NCI-H460 (cell line): ENCODE data around the gene NACC1. TPM values are rescaled to one million over a fixed set of nuclear protein-coding genes. Genes with fewer than 3 reads are reported as not detected.

ENCODE experiments used
- DNase-seq: peaks from one replicate; pipeline ENCODE4 v3.0.0-alpha.2; 2016; ENCODE audit warnings: low read depth; ENCODE audit errors: extremely low read depth
- polyA plus RNA-seq: library from polyadenylated mRNA; depleted of rRNA; stranded (reverse); fragments of >200 nt; gene quantifications from 2 replicates; pipeline ENCODE4 v1.2.3, GENCODE V29; 2014; cell fraction: nucleus; rRNA removed
- total RNA-seq: library from RNA; depleted of rRNA; stranded (reverse); fragments of >200 nt; shearing (Covaris generic); gene quantifications from 2 replicates; pipeline ENCODE4 v1.2.3, GENCODE V29; 2014; rRNA removed

Gene NACC1
- 32.0 and 35.3 TPM in 2 replicates for total RNA-seq
- 24.8 and 58.7 TPM in 2 replicates for polyA plus RNA-seq

- peak; percentile 79 for DNase-seq
Measured at GRCh38 chr19:13117772-13118423, at the start of gene NACC1. NACC1 (plus strand) TSS chr19:13118264; CDS start chr19:13135208, 16,944 bp downstream.

DNA sequence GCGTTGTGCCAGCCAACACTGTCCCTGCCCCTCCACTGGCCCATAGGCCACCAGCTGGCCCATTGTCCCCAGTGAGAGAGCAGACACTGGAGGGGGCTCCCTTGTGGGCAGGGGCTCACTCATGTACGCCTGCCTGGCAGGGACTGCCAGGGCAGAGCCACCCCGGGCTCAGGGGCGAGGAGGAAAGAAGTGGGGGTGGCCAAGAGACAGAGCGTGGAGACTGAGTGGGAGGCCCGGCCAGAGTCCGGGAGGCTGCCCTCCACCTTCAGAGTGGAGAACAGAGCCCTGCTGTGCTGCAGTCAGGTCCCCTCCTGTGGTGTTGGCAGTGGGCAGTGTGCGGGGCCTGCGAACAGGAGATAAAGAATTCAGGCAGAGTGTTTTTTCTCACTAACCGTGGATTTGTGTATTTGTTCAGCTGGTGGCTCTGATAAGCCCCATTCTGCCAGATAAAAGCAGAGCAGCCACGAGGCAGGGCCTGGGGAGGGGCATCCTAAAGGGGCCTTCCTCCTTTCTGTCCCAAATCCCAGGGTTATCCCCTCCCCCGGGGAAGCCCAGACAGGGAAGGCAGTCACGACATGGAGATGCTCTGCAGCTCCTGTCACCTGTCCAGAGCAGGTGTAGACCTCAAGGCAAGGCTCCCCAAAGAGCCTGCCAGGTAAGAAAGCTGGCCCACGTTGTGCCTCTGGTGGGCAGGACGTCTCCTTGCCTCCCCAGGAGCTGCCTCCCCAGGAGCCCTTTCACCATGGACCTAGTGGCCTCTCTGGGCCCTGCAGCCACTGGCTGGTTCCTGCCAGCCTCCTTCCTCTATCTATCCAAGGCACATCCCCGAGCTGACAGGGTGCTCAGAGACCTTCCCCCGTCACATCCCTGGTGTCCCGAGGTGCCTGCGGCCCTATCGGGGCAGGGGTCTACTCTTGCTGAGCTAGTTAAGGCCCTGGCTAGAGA is 48.4 kb upstream of the NACC1 start:
- no peak for DNase-seq

DNA sequence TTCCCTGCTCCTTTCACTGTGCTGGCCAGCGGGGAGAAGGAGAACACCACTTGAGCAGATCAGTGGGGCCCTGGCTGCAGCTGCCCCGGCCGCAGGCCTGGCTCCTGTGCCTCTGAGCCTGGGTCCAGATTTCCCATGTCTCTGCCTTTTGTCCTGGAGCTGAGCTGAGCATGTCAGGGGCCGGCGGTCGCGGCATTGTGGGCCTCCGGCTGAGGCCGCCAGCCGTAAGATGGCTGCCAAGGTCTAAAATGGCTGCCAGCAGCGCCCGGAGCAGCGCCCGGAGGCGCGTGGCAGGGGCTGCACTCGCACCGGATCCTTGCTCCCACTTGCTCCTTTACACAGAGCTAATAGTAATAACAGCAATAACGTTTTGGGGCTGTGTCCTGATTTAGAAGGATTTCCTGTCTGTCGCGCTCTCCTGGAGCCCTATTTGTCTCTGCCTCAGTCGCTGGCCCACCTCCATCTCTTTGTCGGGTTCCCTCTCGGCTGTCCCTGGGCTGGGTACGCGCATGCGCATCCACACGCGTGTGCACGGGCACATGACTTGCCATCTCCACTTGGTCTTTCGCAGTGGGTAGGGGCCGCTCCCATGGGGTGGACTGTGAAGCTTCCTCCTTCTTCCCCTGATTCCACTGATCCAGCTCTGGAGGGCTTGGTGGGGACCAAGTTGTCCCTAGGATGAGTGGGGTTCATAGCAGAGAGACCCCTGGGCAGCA is 47.5 kb upstream of the NACC1 start:
- DNase-seq, result no peak

DNA sequence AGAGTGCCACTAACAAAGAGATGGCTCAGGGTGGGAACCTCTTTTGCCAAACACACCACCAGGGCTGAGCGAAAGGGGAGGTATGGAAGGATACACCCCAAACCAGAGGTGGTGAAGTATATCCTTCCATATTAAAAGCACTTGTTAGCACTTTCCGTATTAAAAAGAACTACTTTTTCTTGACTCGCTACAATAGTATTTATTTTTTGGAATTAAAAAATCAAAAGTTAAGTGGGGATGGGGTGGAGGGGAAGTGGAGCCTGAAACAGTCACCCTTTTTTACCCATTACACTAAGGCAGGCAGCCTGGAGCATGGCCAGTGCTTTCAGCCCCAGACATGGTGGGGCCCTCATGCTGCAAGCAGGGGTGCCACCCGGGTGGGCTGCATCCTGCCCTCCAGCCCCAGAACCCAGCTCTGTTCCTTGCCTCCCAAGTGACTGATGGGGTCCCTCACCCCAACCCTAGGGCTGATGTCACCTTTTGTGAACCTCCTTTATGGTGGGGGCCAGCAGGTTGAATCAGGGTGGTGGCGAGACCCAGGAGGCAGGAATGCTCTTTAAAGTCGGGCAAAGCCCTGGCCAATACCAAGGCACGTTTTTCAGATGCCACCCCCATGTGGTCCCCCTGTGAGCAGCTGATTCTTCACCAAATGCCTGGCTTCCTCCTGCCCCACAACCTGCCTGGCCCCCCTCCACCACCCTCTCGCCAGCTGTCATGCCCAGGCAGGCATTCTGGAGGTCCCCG is 46.4 kb upstream of the NACC1 start:
- DNase-seq, result no peak

GRCh38 chr19:13072188-13072908 is 45.7 kb upstream of the NACC1 start:
- no peak for DNase-seq

DNA sequence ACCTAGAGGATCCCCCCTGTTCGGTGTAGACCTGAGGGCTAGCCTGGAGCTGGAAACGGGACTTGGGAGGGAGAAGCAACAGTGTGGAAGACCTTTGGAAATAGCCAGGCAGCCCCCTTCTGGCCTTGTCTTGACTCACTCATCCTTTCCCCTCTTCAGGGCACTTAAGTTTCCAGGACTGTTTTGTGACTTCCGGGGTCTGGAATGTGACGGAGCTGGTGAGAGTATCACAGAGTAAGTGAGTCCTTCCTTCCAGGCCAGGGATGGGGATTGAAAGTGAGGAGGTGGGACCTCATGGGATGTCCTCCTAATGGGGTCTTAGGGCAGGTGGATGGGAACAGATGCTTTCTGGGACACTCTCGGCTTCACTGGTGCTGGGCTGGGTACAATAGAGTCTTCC is 44.8 kb upstream of the NACC1 start:
- DNase-seq, result no peak

DNA sequence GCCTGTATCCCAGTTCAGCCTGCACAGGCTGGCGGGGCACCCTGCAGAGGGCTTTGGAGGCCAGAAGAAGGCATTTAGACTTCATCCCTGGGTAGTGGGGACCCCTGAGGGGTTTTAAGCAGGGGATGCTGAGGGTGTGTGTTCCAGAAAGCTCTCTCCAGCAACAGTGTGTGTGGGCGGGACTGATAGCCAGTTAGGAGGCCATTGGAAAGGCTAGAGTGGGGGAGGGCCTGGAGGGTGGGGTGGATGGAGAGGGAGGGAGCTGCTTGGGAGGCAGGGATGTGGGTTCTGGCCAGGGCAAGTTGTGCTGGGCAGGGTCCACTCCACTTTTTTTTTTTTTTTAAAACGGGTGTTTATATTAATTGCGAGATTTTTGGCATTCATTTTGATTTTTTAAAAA is 43.7 kb upstream of the NACC1 start:
- DNase-seq, result no peak

DNA sequence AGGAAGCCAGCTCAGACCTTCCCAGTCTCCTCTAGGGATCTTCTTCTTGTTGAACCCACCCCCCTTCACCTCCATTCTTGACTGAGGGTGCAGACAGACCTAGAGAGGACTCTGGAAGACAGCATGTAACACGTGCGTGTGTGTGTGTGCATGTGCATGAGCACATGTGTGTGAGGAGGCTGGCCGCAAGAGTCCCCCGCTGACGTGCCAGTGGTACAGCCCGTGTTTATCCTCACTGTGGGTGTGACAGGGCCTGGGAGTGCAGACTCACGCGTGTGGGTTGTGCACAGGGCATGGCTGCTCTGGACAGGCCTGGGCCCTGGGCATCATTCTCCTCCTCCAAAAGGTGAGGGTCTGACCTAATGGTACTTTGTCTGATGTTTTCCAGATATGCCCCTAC is 41.7 kb upstream of the NACC1 start:
- no peak for DNase-seq

- DNase-seq, result no peak
Measured at GRCh38 chr19:13076787-13077186, 41.3 kb upstream of the NACC1 start.

GRCh38 chr19:13077240-13077639 is 40.8 kb upstream of the NACC1 start:
- no peak for DNase-seq

- DNase-seq, result no peak
Measured at GRCh38 chr19:13078381-13078780, 39.7 kb upstream of the NACC1 start.

DNA sequence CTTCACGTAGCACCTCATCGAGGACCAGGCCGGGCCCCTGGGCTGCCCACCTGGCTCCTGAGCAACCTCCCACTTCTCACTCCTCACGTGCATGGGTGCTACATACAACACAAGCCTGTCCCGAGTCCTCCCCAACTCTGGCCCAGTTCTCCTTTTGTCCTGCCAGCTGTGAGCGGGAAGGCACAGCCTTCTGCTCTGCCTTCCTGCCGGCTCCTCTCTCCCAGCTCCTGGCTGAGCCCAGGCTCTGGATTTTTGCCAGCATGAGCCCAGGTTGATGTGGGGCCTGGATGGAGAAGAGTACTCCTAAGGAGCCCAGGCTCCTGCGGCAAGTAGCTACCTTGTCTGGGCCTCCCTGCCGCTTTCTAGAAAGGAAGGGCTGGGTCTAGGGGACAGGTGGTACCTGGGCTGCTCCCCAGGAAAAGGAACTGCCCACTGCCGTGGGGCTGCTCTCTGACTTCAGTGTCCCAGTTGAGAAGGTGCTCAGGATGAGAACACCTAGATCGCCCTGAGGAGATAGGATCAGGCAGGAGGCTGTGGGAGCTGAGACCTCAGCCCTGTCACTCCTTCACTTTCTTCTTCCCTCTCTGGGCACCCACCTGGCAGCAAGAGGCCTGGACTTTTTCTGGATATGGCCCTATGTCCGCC is 39.0 kb upstream of the NACC1 start:
- DNase-seq, result no peak

- no peak for DNase-seq
Measured at GRCh38 chr19:13079542-13079986, 38.5 kb upstream of the NACC1 start.

DNA sequence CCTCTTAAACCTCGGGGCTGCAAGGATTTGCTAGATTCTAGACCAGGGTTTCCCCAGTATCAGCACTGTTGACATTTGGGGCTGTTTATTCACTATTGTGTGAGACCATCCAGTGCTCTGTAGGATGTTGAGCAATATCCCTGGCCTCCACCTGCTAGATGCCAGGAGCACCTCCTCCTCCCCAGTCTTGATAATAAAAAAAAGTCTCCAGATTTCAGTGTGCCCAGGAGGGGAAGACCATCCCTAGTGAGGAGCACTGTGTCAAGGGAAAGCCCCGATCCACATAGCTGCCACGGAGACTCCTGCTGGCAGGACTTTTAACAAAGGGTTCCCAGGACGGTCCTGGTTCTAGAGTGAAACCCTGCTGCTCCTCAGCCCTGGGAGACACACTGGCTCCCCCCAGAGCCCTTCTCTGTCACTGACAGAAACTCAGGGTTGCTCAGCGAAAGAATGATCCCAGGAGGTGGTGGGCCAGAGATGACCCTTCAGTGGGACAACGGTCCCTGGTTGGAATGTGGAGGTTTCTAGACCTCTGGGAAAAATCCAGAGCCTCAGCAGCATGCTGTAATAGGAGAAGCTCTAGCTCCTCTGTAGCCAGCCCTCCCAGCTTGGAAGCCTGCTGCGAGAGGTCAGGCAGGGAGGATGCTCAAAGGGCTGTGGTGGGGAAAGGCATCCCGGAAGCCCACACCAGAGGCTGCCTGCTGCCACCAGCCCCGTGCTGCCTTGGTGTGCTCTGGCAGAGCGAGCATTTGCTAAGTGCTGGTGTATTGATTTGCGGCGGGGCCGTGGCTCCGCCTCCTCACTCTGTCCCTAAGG is 35.7 kb upstream of the NACC1 start:
- DNase-seq, result peak; percentile 19

DNA sequence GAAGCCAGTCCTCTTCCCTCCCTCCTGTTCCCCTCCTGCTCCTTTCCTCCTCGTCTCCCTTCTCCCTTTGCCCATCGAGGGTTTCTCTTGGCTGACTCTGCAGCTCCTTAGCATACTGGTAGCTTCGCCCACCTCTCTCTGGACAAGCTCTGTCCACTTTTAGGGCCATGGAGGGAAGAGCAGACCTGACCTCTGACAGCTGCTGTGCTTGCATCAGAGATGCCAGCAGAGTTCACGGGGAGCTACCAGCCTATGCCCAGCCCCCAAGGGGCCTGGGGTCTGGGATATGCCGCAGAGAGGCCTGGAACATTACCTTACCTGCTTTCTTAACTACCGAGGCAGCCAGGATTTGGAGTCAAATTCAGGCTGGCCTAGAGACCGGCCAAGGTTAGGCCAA is 35.1 kb upstream of the NACC1 start:
- DNase-seq, result no peak

GRCh38 chr19:13083627-13084026 is 34.4 kb upstream of the NACC1 start:
- DNase-seq, result no peak

DNA sequence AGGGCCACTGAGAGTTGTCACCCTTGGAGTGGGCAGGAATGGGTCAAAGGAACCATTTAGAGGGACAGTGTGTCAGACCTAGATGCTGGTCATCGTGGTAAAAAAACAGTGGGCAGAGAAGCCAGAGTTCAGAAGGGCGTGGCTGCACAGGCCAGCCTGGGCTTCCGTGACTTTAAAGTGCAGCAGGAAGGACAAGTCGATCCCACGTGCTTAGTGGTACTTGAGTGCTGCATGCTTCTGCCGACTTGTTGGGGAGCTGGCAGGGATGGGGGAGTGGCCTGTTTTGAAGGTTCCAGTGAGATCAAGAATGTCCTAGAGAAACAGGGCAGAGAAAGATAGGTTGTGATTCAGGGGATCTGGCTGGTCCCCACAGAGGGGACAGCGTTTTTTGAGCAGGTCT is 32.4 kb upstream of the NACC1 start:
- DNase-seq, result no peak

- no peak for DNase-seq
Measured at GRCh38 chr19:13086341-13086740, 31.7 kb upstream of the NACC1 start.
